NOMO-1 (cell line): ENCODE measurements around the gene KANK2.

ENCODE experiments used
- DNase-seq, 2 experiments: peaks; one replicate each; lab custom pipeline; 2025; ENCODE audit not compliant: unreplicated experiment in 2 of 2; lab: John Stamatoyannopoulos, UW

The KANK2 gene

DNA sequence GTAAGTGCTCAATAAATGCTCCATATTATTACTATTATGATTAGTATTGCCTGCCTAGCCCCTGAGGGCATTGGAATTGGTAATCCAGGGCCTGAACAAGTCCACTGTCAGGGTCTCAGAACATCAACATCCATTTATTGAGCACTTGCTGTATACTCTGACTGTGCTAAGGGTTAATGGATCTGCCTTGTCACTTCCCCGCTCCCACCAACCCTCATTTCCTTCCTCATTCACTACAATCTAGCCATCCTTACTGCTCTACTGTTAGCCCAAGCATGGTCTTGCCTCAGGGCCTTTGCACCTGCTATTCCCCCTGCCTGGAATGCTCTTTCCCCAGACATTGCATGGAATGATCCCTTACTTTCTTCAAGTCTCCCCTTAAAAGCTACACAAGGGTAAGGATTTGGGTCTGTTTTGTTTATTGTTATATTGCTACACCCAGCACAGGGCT is 29.4 kb upstream of the KANK2 start:
- no peak for DNase-seq

DNA sequence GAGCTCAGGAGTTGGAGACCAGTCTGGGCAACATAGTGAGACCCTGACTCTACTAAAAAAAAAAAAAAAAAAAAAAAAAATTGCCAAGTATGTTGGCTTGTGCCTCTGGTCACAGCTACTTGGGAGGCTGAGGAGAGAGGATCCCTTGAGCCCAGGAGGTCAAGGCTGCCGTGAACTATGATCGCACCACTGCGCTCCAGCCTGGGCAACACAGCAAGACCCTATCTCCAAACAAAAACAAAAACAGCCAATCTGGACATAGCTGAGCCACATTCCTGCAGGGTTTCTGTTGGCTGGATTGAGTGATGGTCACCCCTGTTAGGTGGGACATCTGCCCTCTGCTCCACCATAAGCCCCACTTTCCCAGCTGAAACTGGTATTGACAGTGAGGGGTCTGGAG is 28.5 kb upstream of the KANK2 start:
- DNase-seq = no peak

DNA sequence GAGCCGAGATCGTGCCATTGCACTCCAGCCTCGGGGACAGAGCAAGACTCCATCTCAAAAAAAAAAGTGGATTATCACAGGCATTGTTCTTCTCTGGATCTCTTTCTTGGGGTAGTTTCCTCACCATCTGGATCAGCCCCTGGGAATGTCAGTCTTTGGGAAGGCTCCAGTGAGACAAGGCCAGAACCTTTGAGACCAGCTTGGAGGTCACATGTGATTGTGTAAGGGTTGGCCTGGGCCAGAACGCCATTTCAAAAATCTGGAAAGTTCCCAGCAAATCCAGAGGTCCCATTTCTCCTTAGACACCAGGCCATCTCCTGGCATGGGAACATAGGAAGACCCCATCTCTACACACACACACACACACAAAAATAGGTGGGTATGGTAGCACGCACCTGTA is 27.8 kb upstream of the KANK2 start:
- no peak for DNase-seq

DNA sequence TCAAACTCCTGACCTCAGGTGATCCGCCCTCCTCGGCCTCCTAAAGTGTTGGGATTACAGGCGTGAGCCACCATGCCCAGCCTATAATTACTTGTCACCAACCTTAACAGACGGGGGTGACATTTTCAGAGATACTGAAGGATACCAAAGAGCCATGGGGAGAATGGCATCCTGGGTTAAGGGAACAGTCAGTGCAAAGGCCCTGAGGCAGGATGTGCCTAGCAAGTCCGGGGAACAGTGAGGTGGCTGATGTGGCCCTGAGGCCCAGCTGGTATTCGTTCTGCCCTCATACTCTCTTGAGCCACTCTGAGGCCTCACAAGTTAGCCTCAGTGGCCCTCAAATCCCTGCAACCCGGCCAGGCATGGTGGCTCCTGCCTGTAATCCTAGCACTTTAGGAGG is 27.1 kb upstream of the KANK2 start:
- DNase-seq = no peak

DNA sequence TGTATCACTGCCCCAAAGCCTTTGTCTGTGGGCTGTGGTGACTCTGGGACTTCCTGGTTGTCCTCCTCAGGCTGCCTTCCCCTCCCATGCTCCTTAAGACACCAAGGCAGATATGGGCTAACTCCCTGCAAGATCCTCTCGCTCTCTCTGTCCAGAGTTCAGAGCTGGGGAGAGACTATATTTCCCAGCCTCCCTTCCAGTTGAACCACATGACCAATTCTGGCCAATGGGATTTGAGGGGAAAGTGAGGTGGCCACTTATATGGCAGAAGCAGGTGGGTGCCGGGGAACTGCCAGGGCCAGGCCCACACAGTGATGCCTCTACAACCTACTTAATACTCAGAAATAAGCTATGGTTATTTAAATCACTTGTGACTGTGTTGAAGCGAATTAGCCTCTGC is 25.9 kb upstream of the KANK2 start:
- no peak for DNase-seq

DNA sequence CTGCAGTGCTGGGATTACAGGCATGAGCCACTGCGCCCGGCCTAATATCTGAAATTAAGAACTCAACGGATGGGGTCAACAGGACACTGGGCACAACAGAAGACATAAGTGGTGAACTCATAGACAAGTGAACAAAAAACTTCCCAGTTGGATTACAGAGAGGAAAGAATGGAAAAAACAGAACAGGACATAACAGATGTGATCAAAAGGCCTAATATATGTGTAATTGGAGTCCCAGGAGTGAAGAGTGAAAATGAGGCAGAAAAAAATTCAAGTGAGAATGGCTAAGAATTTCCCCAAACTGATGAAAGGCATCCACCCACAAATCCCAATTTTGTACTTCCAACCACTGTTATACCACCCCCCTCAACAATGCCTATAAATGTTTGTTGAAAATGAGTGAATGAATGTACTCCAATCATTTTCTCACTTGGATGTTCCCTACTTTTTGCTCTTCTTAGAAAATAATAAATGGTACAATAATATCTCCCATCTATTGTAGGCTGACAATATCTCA is 23.8 kb upstream of the KANK2 start:
- DNase-seq = no peak

DNA sequence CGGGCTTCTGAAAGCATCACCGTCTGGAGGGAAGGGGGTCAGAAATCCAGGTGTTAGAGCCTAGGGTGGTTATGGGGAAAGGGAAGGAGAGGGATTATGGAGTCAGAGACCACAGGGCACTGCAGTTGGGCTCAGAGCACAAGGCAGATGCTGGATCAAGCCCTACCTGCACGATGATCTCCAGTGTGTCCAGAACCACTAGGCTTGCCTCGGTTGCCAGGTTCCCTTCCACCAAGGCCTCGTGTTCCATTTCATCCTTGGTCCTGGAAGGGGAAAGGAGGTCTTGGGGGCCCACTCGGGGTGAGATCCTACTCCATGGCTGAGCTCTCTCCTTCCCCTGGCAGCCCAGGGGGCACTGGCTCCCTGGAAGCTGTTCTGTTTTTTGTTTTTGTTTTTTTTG is 17.0 kb upstream of the KANK2 start:
- no peak for DNase-seq

DNA sequence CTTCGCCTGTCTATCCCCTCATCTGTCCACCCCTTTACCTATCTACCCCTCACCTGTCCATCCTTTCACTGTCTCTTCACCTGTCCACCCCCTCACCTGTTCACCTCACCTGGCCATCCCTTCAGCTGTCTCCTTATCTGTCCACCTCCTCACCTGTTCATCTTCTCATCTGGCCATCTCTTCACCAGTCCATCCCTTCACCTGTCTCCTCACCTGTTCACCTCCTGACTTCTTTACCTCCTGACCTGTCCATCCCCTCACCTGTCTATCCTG is 13.2 kb upstream of the KANK2 start:
- DNase-seq = no peak

DNA sequence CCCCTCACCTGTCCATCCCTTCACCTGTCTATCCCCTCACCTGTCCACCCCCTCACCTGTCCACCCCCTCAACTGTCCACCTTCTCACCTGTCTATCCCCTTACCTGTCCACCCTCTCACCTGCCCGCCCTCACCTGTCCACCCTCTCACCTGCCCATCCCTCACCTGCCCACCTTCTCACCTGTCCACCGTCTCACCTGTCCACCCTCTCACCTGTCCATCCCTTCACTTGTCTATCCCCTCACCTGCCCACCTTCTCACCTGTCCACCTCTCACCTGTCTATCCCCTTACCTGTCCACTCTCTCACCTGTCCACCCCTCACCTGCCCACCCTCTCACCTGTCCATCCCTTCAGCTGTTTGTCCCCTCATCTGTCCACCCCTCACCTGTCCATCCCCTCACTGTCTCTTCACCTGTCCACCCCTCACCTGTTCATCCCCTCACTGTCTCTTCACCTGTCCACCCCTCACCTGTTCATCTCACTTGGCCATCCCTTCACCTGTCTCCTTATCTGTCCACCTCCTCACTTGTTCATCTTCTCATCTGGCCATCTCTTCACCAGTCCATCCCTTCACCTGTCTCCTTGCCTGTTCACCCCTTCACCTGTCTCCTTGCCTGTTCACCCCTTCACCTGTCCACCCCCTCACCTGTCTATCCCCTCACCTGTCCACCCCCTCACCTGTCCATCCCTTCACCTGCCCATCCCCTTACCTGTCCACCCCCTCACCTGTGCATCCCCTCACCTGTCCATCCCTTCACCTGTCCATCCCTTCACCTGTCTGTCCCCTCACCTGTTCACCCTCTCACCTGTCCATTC is 12.7 kb upstream of the KANK2 start:
- DNase-seq = no peak

DNA sequence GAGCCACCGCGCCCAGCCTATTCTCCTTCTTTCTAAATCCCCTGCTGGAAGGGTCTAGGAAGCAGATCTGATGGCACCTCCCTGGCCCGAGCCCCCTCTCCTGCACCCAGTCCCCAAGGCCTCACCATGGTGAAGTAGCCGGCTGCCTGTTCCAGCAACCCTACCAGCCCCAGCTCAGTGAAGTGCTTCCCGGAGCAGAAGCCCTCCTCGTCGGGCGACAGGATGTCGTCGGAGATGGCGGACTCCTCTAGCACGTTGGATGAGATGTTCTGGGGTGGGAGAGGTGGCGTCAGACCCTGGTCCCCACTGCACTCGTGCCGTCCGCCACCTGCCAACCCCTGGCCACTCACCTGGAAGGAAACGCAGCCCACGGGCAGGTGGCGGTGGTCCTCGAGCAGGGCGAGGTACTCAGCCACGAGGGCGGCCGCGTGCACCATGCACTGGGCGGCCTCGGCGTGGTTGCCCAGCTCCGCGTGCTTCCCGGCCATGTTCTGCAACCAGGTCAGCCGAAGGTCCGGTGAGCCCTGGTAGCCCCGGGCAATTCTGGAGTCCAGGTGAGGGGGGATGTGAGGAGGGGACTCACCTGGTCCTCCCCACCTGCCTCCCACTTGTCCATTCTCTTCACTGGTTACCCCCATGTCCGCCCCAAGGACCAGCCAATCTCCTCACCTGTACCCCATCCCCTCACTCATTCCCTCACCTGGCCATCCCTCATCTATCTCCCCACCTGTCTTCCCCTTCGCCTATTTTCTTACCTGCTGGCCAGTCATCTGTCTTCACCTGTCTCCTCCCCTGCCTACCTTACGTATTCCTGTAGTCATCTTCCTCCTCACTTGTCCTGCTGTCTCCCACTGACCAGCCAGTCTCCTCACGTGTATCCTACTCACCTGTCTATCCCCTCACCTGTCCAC is 11.5 kb upstream of the KANK2 start:
- peak in 1 of 2 experiments; percentile 14 for DNase-seq

DNA sequence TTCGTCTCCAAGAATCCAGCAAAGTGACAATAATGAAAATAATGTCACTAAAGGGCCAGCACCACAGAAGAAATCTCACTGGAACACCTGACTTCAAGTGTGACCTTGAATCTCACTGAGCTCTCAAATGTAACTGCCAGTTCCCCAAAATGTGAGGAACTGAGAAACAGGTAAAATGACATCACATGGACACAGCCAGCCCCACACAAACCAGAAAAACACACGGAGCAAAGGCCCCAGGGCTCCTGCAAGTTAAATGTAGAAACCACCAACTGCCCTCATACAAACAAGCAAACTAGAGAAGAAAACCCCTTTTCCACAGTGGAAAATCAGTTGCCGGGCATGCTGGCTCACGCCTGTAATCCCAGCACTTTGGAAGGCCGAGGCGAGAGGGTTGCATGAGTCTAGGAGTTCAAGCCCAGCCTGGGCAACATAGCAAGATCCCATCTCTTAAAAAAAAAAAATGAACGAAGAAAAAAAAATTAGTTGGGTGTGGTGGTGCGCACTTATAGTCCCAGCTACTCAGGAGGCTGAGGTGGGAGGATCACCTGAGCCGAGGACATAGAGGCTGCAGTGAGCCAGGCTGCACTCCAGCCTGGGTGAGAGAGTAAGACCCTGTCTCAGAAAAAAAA is 8.7 kb upstream of the KANK2 start:
- DNase-seq = no peak

DNA sequence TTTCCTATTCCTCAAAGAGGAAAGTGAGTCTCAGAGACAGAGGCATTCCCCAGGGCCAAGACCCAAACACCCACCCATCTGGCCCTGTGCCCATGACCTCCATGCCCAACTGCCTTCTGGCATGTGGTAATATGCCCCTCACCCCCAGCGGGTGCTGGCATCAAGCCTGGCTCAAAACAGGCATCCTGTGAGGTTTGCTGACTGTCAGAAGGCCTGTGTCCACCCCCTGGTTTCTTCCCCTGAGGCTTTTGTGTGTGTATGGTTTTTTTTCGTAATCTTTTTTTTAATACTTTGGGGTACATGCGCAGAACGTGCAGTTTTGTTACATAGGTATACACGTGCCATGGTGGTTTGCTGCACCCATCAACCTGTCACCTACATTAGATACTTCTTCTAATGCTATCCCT is 7.6 kb upstream of the KANK2 start:
- DNase-seq = no peak

DNA sequence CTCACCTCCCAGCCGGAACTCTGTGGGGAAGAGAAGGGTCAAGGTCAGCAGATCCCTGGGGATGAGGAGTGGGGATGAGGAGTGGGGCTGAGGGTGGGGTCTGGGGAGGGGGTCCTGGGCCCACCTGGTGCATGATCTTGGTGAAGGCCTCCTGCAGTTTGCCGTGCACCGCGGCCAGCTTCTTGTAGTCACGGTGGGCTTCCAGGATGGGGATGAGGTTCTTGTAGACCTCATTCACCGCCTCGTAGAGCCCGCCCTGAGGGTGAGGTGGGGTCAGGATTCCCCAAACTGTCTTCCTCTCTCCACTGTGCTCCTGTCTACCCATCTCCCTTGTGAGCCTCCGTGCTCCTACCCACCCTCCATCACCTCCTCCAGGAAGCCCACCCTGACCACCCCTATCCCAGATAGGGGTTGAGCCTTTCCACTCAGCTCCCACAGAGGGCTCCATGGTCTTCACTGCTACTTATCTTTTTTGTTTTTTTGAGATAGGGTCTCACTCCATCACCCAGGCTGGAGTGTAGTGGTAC is 6.8 kb upstream of the KANK2 start:
- DNase-seq = no peak

DNA sequence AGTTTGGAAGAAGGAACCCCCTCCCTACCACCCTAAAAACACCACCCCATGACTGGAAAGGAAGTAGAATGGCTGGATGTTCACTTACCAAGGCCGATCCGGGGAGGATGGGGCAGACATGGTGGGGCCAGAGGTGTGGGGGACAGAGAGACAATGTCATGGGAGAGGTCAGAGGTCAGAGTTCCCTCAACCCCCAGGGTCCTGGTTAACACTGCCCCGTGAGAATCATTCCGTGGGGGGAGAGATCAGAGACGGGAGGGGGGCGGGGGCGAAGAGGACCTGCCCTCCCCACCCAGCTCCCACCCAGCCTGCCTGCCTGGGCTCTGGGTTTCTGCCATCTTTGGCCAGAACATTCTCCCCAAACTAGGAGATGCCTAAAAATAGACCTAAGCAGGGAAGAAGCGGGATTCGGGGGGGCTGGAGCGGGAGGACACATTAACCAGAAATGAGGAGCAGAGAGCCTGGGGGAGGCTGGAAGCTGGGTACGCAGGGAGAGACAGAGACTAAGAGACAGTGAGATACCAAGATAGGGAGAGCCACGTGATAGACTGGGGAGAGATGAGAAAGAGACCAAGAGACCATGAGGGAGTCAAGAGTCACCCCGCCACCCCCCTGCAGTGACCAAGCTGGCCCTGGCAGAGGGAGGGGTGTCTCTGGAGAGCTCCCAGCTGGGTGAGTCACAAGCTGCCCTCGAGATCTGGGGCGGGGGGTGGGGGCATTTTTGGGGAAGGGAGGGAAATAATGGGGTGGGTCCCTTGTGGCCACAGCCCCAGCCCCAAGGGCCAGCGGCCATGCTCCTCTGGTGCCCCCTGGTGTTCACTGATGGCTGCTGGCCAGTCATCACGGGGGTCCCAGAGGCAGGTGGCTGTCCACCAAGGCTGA is 6.1 kb upstream of the KANK2 start:
- DNase-seq = no peak

DNA sequence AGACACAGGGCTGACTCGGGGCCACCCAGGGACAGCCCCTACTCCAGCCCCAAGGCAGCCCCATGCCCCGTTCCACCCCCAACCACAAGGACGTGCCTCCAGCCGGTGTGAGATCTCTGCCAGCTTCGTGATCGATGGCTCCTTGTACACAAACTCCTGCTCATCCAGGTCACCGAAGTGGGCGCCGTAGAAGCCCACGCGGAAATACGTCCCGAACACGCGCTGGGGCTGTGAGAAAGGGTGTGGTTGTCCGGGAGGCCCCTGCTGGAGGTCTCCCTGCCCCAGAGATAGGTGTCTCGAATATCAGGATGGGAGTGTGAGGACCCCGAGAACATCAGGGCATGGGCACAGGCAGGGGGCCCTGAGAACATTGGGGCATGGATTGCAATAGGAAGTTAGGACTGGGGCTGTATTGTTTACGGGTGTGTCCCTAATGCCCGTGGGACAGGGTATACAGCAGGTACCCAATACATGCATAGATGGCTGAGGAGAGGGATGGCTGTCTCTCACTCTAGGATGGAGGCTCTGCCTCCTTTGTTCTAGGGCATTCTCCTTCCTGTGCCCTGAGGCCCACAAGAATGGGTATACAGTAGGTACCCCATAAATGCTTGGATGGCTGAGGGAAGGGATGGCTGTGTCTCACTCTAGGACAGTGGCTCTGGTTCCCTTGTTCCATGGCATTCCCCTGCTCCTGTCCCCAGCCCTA is 5.3 kb upstream of the KANK2 start:
- DNase-seq = no peak

DNA sequence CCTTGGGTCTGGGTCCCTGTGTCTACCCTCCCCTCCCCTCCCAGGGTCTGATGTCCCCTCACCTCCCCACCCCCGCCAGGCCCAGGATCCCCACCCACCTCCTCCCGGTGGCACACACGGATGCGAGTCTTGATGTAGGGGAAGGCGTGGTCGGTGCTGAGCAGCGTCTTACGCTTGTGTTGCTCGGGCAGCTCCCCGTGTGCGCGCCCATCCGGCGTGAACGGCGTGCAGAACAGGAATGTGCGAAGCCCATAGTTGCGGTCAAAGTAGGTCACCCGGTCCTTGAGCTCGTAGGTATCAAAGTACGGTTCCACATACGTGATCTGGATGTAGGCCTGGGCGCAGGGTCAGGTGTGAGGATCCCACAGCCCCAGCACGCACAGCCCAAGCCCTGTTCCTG is 4.4 kb upstream of the KANK2 start:
- DNase-seq = no peak

DNA sequence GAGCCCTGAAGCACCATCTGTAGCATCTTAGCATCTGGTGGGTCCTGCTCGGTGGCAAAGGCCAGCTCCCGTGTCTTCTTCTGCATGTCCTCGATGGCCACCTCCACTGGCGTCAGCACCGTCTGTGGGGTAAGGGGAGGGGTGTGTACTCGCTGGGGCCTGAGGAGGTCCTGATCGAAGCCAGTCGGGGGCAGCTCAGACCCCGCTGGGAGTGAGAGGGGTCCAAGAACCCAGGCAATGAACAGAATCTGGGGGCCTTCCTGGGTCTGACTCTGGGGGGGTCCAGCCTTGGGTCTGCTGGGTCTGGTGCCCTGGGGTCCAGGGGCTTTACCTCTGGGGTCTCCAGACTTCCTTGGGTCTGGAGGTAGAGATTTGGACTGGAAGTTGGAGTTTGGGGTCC is 3.6 kb upstream of the KANK2 start:
- no peak for DNase-seq

DNA sequence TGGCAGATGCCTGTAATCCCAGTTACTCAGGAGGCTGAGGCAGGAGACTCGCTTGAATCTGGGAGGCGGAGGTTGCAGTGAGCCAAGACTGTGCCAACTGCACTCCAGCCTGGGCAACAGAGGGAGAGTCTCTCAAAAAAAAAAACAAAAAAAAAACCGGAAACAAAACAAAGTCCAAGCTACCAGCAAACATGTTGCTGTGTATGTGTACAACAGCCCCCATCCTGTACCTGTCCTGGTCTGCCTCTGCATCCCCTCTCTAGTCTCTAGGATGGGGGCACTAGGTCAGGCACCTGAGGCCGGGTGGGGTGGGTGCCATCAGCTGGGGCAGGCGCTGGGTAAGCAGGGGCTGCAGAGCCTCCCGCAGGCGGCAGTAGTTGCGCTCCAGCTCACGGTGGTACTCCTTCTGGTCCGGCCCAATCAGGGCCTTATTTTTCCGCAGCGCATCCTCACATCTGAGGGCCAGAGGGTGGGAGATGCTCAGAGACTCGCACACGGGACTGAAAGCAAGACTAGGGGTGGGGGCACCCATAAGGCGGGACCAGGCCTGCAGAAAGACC is 2.8 kb upstream of the KANK2 start:
- DNase-seq = no peak

DNA sequence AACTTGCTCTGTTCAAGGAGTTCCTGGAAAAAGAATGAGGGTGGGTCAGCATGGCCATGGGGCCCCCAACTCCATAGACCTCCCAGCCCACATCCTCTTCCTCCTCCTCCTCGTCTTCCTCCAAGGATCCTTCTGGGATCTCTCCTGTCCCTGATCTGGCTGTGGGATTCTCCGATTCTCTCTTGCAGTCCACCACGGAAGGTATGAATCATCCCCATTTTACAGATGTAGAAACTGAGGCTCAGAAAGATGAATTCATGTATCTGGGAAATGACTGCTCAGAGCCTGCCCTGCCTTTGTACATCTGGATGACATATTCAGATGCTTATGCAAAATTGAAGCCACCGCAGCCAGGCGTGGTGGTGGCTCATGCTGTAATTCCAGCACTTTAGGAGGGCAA is 2.2 kb upstream of the KANK2 start:
- no peak for DNase-seq
